SH-SY5Y (cell line): ENCODE results near the gene RASSF1.

Experiments
- GATA2 ChIP-seq: IDR thresholded peaks from 2 replicates; pipeline ENCODE4 v1.6.1; 2011; ENCODE audit warnings: mild to moderate bottlenecking, low read depth, low read length
- GATA3 ChIP-seq: IDR thresholded peaks from 2 replicates; pipeline ENCODE4 v1.6.1; 2011; ENCODE audit warnings: low read depth, mild to moderate bottlenecking, low read length, moderate library complexity

RASSF1 gene

DNA sequence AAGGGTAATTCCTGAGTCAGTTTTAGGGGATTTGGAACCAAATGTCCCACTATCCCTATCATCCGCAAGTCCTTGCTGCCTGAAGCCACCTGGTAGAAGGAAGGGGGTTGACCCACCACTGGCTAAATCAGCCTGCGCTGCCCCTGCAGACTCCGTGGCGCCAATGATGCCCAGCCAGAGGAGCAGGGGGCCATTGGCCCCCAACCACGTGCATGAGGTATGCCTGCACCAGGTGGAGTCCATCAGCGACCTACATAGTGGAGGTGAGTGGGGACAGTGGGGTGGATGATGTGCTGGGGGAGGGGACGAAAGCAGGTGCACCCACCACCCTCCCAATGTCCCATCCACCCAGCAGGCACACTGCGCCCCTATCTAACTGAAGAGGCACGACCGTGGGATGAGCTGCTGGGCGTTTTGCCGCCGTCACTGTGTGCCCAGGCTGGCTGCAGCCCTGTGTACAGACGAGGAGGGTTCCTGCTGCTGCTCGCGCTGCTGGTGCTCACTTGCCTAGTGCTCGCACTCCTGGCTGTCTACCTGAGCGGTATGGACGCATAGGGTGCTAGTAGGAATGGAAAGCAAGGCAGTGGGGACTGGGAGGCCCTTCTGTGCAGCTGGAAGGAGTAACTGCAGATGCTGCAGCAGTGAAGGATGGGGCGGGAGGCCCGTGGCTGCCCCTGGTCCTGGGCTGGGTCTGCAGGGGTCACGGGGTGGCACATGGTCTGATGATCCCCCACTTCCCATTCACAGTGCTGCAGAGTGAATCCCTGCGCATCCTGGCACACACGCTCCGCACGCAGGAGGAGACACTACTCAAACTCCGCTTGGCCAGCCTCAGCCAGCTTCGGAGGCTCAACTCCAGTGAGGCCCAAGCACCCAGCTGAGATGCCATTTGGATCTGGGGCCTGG is 54.1 kb downstream of the RASSF1 start:
- TF ChIP-seq GATA3 = no peak
- no peak for TF ChIP-seq GATA2
